Astrocyte of the spinal cord (primary cell): ENCODE data around the gene KRTAP5-11.
"Not testable (repeated sequence)": the region's sequence is repeated elsewhere in the genome, so short reads cannot be mapped to it uniquely, and the experiment has no call there.

Experiments used
- DNase-seq: peaks from one replicate; pipeline ENCODE4 v3.0.0; 2011; ENCODE audit warnings: low read depth, low spot score
- H3K4me3 ChIP-seq: 2 replicates; pipeline ENCODE4 v1.5.1; 2011; ENCODE audit warnings: low read depth, mild to moderate bottlenecking, low read length, moderate library complexity
- CTCF ChIP-seq: IDR thresholded peaks from 2 replicates; pipeline ENCODE4 v1.5.1; 2012; ENCODE audit warnings: low read depth, mild to moderate bottlenecking, low read length, inconsistent platforms
- in situ Hi-C: cut with HindIII; loops from 2 replicates; pipeline ENCODE4 v1.10.0; 2017; ENCODE audit warnings: low sequenced_read_pairs

Gene KRTAP5-11

GRCh38 chr11:71582309-71582895, at the start of gene KRTAP5-11:
Gene KRTAP5-11 (minus strand): TSS chr11:71582875. CDS start chr11:71582837, 38 bp downstream.
- in situ Hi-C loops, result no loop called here
- H3K4me3 ChIP-seq, result no peak within 1 kb of the TSS
- no peak for DNase-seq

GRCh38 chr11:71631551-71631950, 48.9 kb upstream of the KRTAP5-11 start:
- in situ Hi-C loops, H3K4me3 ChIP-seq, DNase-seq: not testable (repeated sequence)

More at GRCh38 chr11:71582309-71582895, at the start of gene KRTAP5-11:
- TF ChIP-seq CTCF, result no peak

- H3K4me3 ChIP-seq, in situ Hi-C loops, DNase-seq: not testable (repeated sequence)
Measured at GRCh38 chr11:71630071-71630470, 47.4 kb upstream of the KRTAP5-11 start.

GRCh38 chr11:71628943-71629342, 46.3 kb upstream of the KRTAP5-11 start:
- H3K4me3 ChIP-seq, in situ Hi-C loops, DNase-seq: not testable (repeated sequence)

GRCh38 chr11:71623226-71623625, 40.6 kb upstream of the KRTAP5-11 start:
- DNase-seq, H3K4me3 ChIP-seq, in situ Hi-C loops: not testable (repeated sequence)

- DNase-seq, in situ Hi-C loops, H3K4me3 ChIP-seq: not testable (repeated sequence)
Measured at GRCh38 chr11:71622561-71622960, 39.9 kb upstream of the KRTAP5-11 start.

GRCh38 chr11:71615003-71615402, 32.3 kb upstream of the KRTAP5-11 start:
- DNase-seq, in situ Hi-C loops, H3K4me3 ChIP-seq: not testable (repeated sequence)

GRCh38 chr11:71614366-71614917, 31.8 kb upstream of the KRTAP5-11 start:
- H3K4me3 ChIP-seq, DNase-seq, in situ Hi-C loops: not testable (repeated sequence)

GRCh38 chr11:71613931-71614330, 31.3 kb upstream of the KRTAP5-11 start:
- DNase-seq, H3K4me3 ChIP-seq, in situ Hi-C loops: not testable (repeated sequence)

GRCh38 chr11:71611218-71611910, 28.7 kb upstream of the KRTAP5-11 start:
- H3K4me3 ChIP-seq, in situ Hi-C loops, DNase-seq: not testable (repeated sequence)

- in situ Hi-C loops, H3K4me3 ChIP-seq, DNase-seq: not testable (repeated sequence)
Measured at GRCh38 chr11:71608272-71608671, 25.6 kb upstream of the KRTAP5-11 start.

GRCh38 chr11:71607520-71608216, 25.0 kb upstream of the KRTAP5-11 start:
- H3K4me3 ChIP-seq, in situ Hi-C loops, DNase-seq: not testable (repeated sequence)

- H3K4me3 ChIP-seq, in situ Hi-C loops, DNase-seq: not testable (repeated sequence)
Measured at GRCh38 chr11:71606853-71607519, 24.3 kb upstream of the KRTAP5-11 start.
